HEK293 (cell line): ENCODE measurements around the gene DNAJB4.
A peak's percentile ranks its signal among the peaks of the same experiment; 100 is the strongest.

Experiments used
- BCL11B ChIP-seq: fragments of 450-650 bp; formaldehyde crosslinking; IDR thresholded peaks from 2 replicates; pipeline ENCODE4 v1.5.1; 2016; ENCODE audit warnings: low read depth, missing biosample characterization, missing genetic modification characterization
- GFI1B ChIP-seq: fragments of 450-650 bp; formaldehyde crosslinking; IDR thresholded peaks from 2 replicates; pipeline ENCODE4 v1.5.1; 2016; ENCODE audit warnings: missing biosample characterization, missing genetic modification characterization
- HOXA7 ChIP-seq: sonication (generic); formaldehyde crosslinking; IDR thresholded peaks from 2 replicates; pipeline ENCODE4 v1.8.1; 2022; ENCODE audit warnings: missing genetic modification reagents, borderline replicate concordance
- MYNN ChIP-seq: fragments of 450-650 bp; formaldehyde crosslinking; IDR thresholded peaks from 2 replicates; pipeline ENCODE4 v1.5.1; 2016; ENCODE audit warnings: missing biosample characterization, missing genetic modification characterization, borderline replicate concordance
- PRDM1 ChIP-seq: fragments of 450-650 bp; formaldehyde crosslinking; IDR thresholded peaks from 2 replicates; pipeline ENCODE4; 2016; ENCODE audit warnings: missing biosample characterization, missing genetic modification characterization
- RBAK ChIP-seq: fragments of 450-650 bp; formaldehyde crosslinking; IDR thresholded peaks from 2 replicates; pipeline ENCODE4 v1.5.1; 2016; ENCODE audit warnings: missing biosample characterization, missing genetic modification characterization
- SALL2 ChIP-seq: fragments of 450-650 bp; formaldehyde crosslinking; IDR thresholded peaks from 2 replicates; pipeline ENCODE4 v1.5.0; 2017; ENCODE audit warnings: missing biosample characterization, mild to moderate bottlenecking, missing genetic modification characterization, borderline replicate concordance
- SETDB1 ChIP-seq: IDR thresholded peaks from one replicate; pipeline ENCODE4 v1.6.1; 2017; ENCODE audit warnings: mild to moderate bottlenecking, low read length, moderate library complexity, mixed read lengths; ENCODE audit not compliant: insufficient read length
- SP7 ChIP-seq: fragments of 450-650 bp; formaldehyde crosslinking; IDR thresholded peaks from 2 replicates; pipeline ENCODE4 v1.5.1; 2016; ENCODE audit warnings: missing biosample characterization, missing genetic modification characterization
- YY2 ChIP-seq: fragments of 450-650 bp; formaldehyde crosslinking; IDR thresholded peaks from 2 replicates; pipeline ENCODE4 v1.5.1; 2016; ENCODE audit warnings: missing biosample characterization, missing genetic modification characterization
- ZBTB21 ChIP-seq: fragments of 450-650 bp; formaldehyde crosslinking; IDR thresholded peaks from 2 replicates; pipeline ENCODE4 v1.5.1; 2017; ENCODE audit warnings: missing biosample characterization, missing genetic modification characterization
- ZBTB48 ChIP-seq: fragments of 450-650 bp; formaldehyde crosslinking; IDR thresholded peaks from 2 replicates; pipeline ENCODE4 v1.5.1; 2016; ENCODE audit warnings: missing biosample characterization, missing genetic modification characterization
- ZFP37 ChIP-seq: fragments of 450-650 bp; formaldehyde crosslinking; IDR thresholded peaks from 2 replicates; pipeline ENCODE4 v1.5.1; 2016; ENCODE audit warnings: missing biosample characterization, missing genetic modification characterization
- ZFP41 ChIP-seq: fragments of 450-650 bp; formaldehyde crosslinking; IDR thresholded peaks from 2 replicates; pipeline ENCODE4 v1.5.1; 2016; ENCODE audit warnings: missing biosample characterization, missing genetic modification characterization, borderline replicate concordance
- ZNF155 ChIP-seq: fragments of 450-650 bp; formaldehyde crosslinking; IDR thresholded peaks from 2 replicates; pipeline ENCODE4 v1.5.1; 2016; ENCODE audit warnings: missing biosample characterization, missing genetic modification characterization
- ZNF175 ChIP-seq: fragments of 450-650 bp; formaldehyde crosslinking; IDR thresholded peaks from 2 replicates; pipeline ENCODE4 v1.5.1; 2016; ENCODE audit warnings: missing biosample characterization, missing genetic modification characterization
- ZNF2 ChIP-seq: fragments of 450-650 bp; formaldehyde crosslinking; IDR thresholded peaks from 2 replicates; pipeline ENCODE4 v1.5.1; 2016; ENCODE audit warnings: missing biosample characterization, missing genetic modification characterization
- ZNF239 ChIP-seq: fragments of 450-650 bp; formaldehyde crosslinking; IDR thresholded peaks from 2 replicates; pipeline ENCODE4 v1.5.1; 2016; ENCODE audit warnings: missing biosample characterization, missing genetic modification characterization
- ZNF292 ChIP-seq: fragments of 450-650 bp; formaldehyde crosslinking; IDR thresholded peaks from 2 replicates; pipeline ENCODE4 v1.5.1; 2016; ENCODE audit warnings: low read depth, missing biosample characterization, missing genetic modification characterization, borderline replicate concordance
- ZNF391 ChIP-seq: fragments of 450-650 bp; formaldehyde crosslinking; IDR thresholded peaks from 2 replicates; pipeline ENCODE4 v1.5.1; 2016; ENCODE audit warnings: low read depth, missing biosample characterization, missing genetic modification characterization, borderline replicate concordance
- ZNF501 ChIP-seq: fragments of 450-650 bp; formaldehyde crosslinking; IDR thresholded peaks from 2 replicates; pipeline ENCODE4 v1.5.1; 2016; ENCODE audit warnings: missing biosample characterization, missing genetic modification characterization
- ZNF530 ChIP-seq: fragments of 450-650 bp; formaldehyde crosslinking; IDR thresholded peaks from 2 replicates; pipeline ENCODE4 v1.5.1; 2016; ENCODE audit warnings: low read depth, missing biosample characterization, missing genetic modification characterization
- ZNF658 ChIP-seq: fragments of 450-650 bp; formaldehyde crosslinking; IDR thresholded peaks from 2 replicates; pipeline ENCODE4; 2016; ENCODE audit warnings: missing biosample characterization, missing genetic modification characterization
- ZNF660 ChIP-seq: fragments of 450-650 bp; IDR thresholded peaks from 2 replicates; pipeline ENCODE4 v1.5.1; 2018; ENCODE audit warnings: missing biosample characterization, mild to moderate bottlenecking, missing genetic modification characterization
- ZNF664 ChIP-seq: fragments of 450-650 bp; formaldehyde crosslinking; IDR thresholded peaks from 2 replicates; pipeline ENCODE4 v1.5.1; 2016; ENCODE audit warnings: missing biosample characterization, missing genetic modification characterization
- ZNF777 ChIP-seq: fragments of 450-650 bp; formaldehyde crosslinking; IDR thresholded peaks from 2 replicates; pipeline ENCODE4 v1.5.1; 2017; ENCODE audit warnings: missing biosample characterization, missing genetic modification characterization, borderline replicate concordance
- ZNF843 ChIP-seq: fragments of 450-650 bp; formaldehyde crosslinking; IDR thresholded peaks from 2 replicates; pipeline ENCODE4 v1.5.1; 2016; ENCODE audit warnings: missing biosample characterization, missing genetic modification characterization
- TF ChIP-seq, protein P1 (sequence below): fragments of 450-650 bp; formaldehyde crosslinking; IDR thresholded peaks from 2 replicates; pipeline ENCODE4 v1.5.1; 2017; ENCODE audit warnings: missing biosample characterization, missing genetic modification characterization
- TF ChIP-seq, protein P2 (sequence below): fragments of 450-650 bp; formaldehyde crosslinking; IDR thresholded peaks from 2 replicates; pipeline ENCODE4 v1.5.1; 2016; ENCODE audit warnings: missing biosample characterization, missing genetic modification characterization
- TF ChIP-seq, protein P3 (sequence below): fragments of 450-650 bp; formaldehyde crosslinking; IDR thresholded peaks from 2 replicates; pipeline ENCODE4 v1.5.1; 2016; ENCODE audit warnings: missing biosample characterization, missing genetic modification characterization, borderline replicate concordance

DNAJB4 gene

DNA sequence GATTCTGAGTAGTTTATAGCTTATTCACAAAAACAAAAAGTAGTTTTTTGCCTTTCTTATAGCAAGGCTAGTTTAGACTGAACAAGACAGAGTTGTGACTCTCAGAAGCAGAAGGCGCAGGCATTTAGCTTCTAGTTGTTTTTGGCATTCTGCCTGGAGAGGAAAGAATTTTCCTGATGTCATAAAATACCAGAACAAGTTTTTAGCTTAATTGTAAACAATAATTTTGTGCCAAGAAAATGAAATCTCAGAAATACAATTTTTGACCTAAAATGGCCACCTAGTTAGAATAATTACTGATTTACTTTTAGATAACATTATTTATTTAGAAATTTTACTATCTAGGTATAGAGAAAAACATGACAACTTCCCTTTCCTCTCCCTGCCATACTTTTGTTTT is 1.0 kb downstream of the DNAJB4 start (continued):
- TF ChIP-seq PRDM1 = peak; percentile 79
- TF ChIP-seq ZNF777 (tag by site-specific recombination) = no peak
- TF ChIP-seq, protein P1, sequence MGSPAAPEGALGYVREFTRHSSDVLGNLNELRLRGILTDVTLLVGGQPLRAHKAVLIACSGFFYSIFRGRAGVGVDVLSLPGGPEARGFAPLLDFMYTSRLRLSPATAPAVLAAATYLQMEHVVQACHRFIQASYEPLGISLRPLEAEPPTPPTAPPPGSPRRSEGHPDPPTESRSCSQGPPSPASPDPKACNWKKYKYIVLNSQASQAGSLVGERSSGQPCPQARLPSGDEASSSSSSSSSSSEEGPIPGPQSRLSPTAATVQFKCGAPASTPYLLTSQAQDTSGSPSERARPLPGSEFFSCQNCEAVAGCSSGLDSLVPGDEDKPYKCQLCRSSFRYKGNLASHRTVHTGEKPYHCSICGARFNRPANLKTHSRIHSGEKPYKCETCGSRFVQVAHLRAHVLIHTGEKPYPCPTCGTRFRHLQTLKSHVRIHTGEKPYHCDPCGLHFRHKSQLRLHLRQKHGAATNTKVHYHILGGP (tag by site-specific recombination) = no peak
- peak; percentile 53; the same call in 1 of the 2 replicates for TF ChIP-seq SP7 (tag by site-specific recombination)
- no peak for TF ChIP-seq ZFP37 (tag by site-specific recombination)
- peak; percentile 68; the same call in 1 of the 2 replicates for TF ChIP-seq ZBTB21 (tag by site-specific recombination)
- no peak for TF ChIP-seq GFI1B (tag by site-specific recombination)
- TF ChIP-seq, protein P2, sequence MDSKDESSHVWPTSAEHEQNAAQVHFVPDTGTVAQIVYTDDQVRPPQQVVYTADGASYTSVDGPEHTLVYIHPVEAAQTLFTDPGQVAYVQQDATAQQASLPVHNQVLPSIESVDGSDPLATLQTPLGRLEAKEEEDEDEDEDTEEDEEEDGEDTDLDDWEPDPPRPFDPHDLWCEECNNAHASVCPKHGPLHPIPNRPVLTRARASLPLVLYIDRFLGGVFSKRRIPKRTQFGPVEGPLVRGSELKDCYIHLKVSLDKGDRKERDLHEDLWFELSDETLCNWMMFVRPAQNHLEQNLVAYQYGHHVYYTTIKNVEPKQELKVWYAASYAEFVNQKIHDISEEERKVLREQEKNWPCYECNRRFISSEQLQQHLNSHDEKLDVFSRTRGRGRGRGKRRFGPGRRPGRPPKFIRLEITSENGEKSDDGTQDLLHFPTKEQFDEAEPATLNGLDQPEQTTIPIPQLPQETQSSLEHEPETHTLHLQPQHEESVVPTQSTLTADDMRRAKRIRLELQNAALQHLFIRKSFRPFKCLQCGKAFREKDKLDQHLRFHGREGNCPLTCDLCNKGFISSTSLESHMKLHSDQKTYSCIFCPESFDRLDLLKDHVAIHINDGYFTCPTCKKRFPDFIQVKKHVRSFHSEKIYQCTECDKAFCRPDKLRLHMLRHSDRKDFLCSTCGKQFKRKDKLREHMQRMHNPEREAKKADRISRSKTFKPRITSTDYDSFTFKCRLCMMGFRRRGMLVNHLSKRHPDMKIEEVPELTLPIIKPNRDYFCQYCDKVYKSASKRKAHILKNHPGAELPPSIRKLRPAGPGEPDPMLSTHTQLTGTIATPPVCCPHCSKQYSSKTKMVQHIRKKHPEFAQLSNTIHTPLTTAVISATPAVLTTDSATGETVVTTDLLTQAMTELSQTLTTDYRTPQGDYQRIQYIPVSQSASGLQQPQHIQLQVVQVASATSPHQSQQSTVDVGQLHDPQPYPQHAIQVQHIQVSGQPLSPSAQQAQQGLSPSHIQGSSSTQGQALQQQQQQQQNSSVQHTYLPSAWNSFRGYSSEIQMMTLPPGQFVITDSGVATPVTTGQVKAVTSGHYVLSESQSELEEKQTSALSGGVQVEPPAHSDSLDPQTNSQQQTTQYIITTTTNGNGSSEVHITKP = no peak
- TF ChIP-seq ZNF664 (tag by site-specific recombination) = peak; percentile 74
- TF ChIP-seq, protein P3, sequence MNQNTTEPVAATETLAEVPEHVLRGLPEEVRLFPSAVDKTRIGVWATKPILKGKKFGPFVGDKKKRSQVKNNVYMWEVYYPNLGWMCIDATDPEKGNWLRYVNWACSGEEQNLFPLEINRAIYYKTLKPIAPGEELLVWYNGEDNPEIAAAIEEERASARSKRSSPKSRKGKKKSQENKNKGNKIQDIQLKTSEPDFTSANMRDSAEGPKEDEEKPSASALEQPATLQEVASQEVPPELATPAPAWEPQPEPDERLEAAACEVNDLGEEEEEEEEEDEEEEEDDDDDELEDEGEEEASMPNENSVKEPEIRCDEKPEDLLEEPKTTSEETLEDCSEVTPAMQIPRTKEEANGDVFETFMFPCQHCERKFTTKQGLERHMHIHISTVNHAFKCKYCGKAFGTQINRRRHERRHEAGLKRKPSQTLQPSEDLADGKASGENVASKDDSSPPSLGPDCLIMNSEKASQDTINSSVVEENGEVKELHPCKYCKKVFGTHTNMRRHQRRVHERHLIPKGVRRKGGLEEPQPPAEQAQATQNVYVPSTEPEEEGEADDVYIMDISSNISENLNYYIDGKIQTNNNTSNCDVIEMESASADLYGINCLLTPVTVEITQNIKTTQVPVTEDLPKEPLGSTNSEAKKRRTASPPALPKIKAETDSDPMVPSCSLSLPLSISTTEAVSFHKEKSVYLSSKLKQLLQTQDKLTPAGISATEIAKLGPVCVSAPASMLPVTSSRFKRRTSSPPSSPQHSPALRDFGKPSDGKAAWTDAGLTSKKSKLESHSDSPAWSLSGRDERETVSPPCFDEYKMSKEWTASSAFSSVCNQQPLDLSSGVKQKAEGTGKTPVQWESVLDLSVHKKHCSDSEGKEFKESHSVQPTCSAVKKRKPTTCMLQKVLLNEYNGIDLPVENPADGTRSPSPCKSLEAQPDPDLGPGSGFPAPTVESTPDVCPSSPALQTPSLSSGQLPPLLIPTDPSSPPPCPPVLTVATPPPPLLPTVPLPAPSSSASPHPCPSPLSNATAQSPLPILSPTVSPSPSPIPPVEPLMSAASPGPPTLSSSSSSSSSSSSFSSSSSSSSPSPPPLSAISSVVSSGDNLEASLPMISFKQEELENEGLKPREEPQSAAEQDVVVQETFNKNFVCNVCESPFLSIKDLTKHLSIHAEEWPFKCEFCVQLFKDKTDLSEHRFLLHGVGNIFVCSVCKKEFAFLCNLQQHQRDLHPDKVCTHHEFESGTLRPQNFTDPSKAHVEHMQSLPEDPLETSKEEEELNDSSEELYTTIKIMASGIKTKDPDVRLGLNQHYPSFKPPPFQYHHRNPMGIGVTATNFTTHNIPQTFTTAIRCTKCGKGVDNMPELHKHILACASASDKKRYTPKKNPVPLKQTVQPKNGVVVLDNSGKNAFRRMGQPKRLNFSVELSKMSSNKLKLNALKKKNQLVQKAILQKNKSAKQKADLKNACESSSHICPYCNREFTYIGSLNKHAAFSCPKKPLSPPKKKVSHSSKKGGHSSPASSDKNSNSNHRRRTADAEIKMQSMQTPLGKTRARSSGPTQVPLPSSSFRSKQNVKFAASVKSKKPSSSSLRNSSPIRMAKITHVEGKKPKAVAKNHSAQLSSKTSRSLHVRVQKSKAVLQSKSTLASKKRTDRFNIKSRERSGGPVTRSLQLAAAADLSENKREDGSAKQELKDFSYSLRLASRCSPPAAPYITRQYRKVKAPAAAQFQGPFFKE (tag by site-specific recombination) = no peak
- peak; percentile 42; the same call in 1 of the 2 replicates for TF ChIP-seq ZNF843 (tag by site-specific recombination)
- peak; percentile 67 for TF ChIP-seq ZNF660
- no peak for TF ChIP-seq SETDB1
- no peak for TF ChIP-seq ZNF530
- no peak for TF ChIP-seq ZFP41
- TF ChIP-seq ZNF292 (tag by site-specific recombination) = no peak
- TF ChIP-seq ZNF175 (tag by site-specific recombination) = no peak
- TF ChIP-seq ZNF391 (tag by site-specific recombination) = no peak
- TF ChIP-seq YY2 (tag by site-specific recombination) = no peak
- no peak for TF ChIP-seq ZNF155
- TF ChIP-seq ZNF501 = peak; percentile 29; the same call in 1 of the 2 replicates
- no peak for TF ChIP-seq ZNF239 (tag by site-specific recombination)
- no peak for TF ChIP-seq ZNF2 (tag by site-specific recombination)
- TF ChIP-seq SALL2 (tag by site-specific recombination) = no peak
- no peak for TF ChIP-seq ZBTB48
- TF ChIP-seq BCL11B = no peak
- no peak for TF ChIP-seq MYNN
- TF ChIP-seq ZNF658 (tag by site-specific recombination) = no peak
- TF ChIP-seq RBAK = no peak
- TF ChIP-seq HOXA7 (CRISPR knock-in tag) = no peak
